Measurements from ENCODE around the gene RALGPS2. TPM values are rescaled to one million over a fixed set of nuclear protein-coding genes. Genes with fewer than 3 reads are reported as not detected.

Gene RALGPS2
- total RNA-seq, 6 donors from 2014 or later = 6.2 to 23.9 (median 7.6) TPM

DNA sequence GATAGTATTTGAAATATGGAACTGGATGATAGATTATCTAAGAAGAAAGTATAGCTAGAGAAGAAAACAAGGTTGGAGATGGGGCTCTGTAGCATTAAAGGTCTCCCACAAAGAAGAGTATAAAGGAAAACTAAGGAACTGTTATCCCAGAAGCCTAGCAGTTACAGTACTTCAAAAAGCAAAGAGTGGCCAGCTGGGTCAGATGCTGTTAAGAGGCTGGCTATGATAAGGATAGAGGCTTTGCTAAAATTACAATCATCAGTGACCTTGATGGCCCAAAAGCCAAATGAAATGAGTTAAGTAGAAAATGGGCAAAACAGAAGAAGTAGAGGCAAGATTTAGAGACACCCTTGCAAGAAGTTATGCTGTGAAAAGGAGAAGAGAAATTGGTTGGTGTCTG is 170.9 kb downstream of the RALGPS2 start:
- peaks cover 0 to 6% (median 0%) of the 10 kb centered on the region in 4 donors for H3K36me3 ChIP-seq
- H3K4me1 ChIP-seq = no peaks in the 10 kb centered on the region
- no peak overlapping the region for H3K4me3 ChIP-seq
- DNase-seq (no peak), ATAC-seq (ENCODE audit: low FRiP score in 2 of 2) (no peak)
- TF ChIP-seq CTCF (IDR thresholded peaks at IDR 0.05) = no peak
- no peaks in the 10 kb centered on the region for H3K27me3 ChIP-seq
- no peaks in the 10 kb centered on the region for H3K9me3 ChIP-seq
- no peak overlapping the region for H3K27ac ChIP-seq

- Histone ChIP-seq H3K27me3 (no peaks in the 10 kb centered on the region), H3K4me1 (no peaks in the 10 kb centered on the region), H3K27ac (no peak overlapping the region), H3K4me3 (no peak overlapping the region), H3K36me3 (peaks cover 0 to 6% (median 0%) of the 10 kb centered on the region in 4 donors), H3K9me3 (no peaks in the 10 kb centered on the region)
- DNase-seq (no peak), ATAC-seq (ENCODE audit: low FRiP score in 2 of 2) (no peak)
- 90 to 98% methylated on average over 1 of the region's 1 CpG for WGBS, 2 donors
- no peak for TF ChIP-seq CTCF (IDR thresholded peaks at IDR 0.05)
- no peak for TF ChIP-seq EP300 (IDR thresholded peaks at IDR 0.05)
- TF ChIP-seq POLR2AphosphoS5 (IDR thresholded peaks at IDR 0.05) = no peak
- no peak for TF ChIP-seq POLR2A (IDR thresholded peaks at IDR 0.05)
Measured at GRCh38 chr1:178898401-178898800, 173.4 kb downstream of the RALGPS2 start.

GRCh38 chr1:178899402-178899801 is 174.4 kb downstream of the RALGPS2 start:
- H3K4me3 ChIP-seq = no peak overlapping the region
- no peaks in the 10 kb centered on the region for H3K9me3 ChIP-seq
- TF ChIP-seq POLR2A (IDR thresholded peaks at IDR 0.05) (no peak), CTCF (IDR thresholded peaks at IDR 0.05) (no peak), POLR2AphosphoS5 (IDR thresholded peaks at IDR 0.05) (no peak), EP300 (IDR thresholded peaks at IDR 0.05) (no peak)
- H3K27ac ChIP-seq = no peak overlapping the region
- ATAC-seq (ENCODE audit: low FRiP score in 2 of 2) = no peak
- DNase-seq = no peak
- H3K27me3 ChIP-seq = no peaks in the 10 kb centered on the region
- 70 to 94% methylated on average over 2 of the region's 2 CpGs for WGBS, 2 donors
- peaks cover 0 to 1% (median 0%) of the 10 kb centered on the region in 4 donors for H3K36me3 ChIP-seq
- no peaks in the 10 kb centered on the region for H3K4me1 ChIP-seq

GRCh38 chr1:178901482-178902125 is 176.6 kb downstream of the RALGPS2 start:
- no peaks in the 10 kb centered on the region for H3K36me3 ChIP-seq
- H3K9me3 ChIP-seq = no peaks in the 10 kb centered on the region
- TF ChIP-seq POLR2A (IDR thresholded peaks at IDR 0.05) (no peak), CTCF (IDR thresholded peaks at IDR 0.05) (no peak), POLR2AphosphoS5 (IDR thresholded peaks at IDR 0.05) (no peak), EP300 (IDR thresholded peaks at IDR 0.05) (no peak)
- no peaks in the 10 kb centered on the region for H3K27me3 ChIP-seq
- ATAC-seq (ENCODE audit: low FRiP score in 2 of 2) = no peak
- WGBS, 2 donors = 28 to 100% methylated on average over 1 of the region's 1 CpG
- H3K27ac ChIP-seq = no peak overlapping the region
- H3K4me3 ChIP-seq = no peak overlapping the region
- no peaks in the 10 kb centered on the region for H3K4me1 ChIP-seq
- DNase-seq = no peak

DNA sequence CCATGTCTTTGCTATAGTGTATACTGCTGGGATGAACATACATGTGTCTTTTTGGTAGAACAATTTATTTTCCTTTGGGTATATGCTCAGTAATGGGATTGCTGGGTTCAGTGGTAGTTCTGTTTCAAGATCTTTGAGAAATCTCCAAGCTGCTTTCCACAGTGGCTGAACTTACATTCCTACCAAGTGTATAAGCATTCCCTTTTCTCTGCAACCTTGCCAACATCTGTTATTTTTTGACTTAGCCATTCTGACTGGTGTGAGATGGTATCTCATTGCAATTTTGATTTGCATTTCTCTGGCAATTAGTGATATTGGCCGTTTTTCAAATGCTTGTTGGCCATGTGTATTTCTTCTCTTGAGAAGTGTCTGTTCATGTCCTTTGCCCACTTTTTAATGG is 183.3 kb downstream of the RALGPS2 start:
- TF ChIP-seq POLR2A (IDR thresholded peaks at IDR 0.05) (no peak), CTCF (IDR thresholded peaks at IDR 0.05) (no peak), POLR2AphosphoS5 (IDR thresholded peaks at IDR 0.05) (no peak), EP300 (IDR thresholded peaks at IDR 0.05) (no peak)
- Histone ChIP-seq H3K9me3 (no peaks in the 10 kb centered on the region), H3K27ac (no peak overlapping the region), H3K4me1 (no peaks in the 10 kb centered on the region), H3K27me3 (no peaks in the 10 kb centered on the region), H3K36me3 (no peaks in the 10 kb centered on the region), H3K4me3 (no peak overlapping the region)
- DNase-seq (no peak), ATAC-seq (ENCODE audit: low FRiP score in 2 of 2) (no peak)
- 82 to 84% methylated on average over 1 of the region's 1 CpG for WGBS, 2 donors

All from upper lobe of left lung (tissue), 6 donors.